GM12891 (cell line): ENCODE data around the gene CD4.
A peak's percentile ranks its signal among the peaks of the same experiment; 100 is the strongest.
"Not testable (repeated sequence)": the region's sequence is repeated elsewhere in the genome, so short reads cannot be mapped to it uniquely, and the experiment has no call there.

Source experiments
- DNase-seq: peaks from one replicate; pipeline ENCODE4 v3.0.0; 2011; ENCODE audit warnings: low spot score; ENCODE audit not compliant: insufficient read length
- FAIRE-seq: peaks from 2 replicates; lab custom pipeline; 2011; peaks lifted over from hg19 to GRCh38; lab: Jason Lieb, UNC
- PAX5 ChIP-seq: IDR thresholded peaks from 2 replicates; pipeline ENCODE4 v1.6.1; 2011; ENCODE audit warnings: low read length, moderate library complexity, mild to moderate bottlenecking; ENCODE audit not compliant: insufficient read depth, severe bottlenecking
- POLR2A ChIP-seq: IDR thresholded peaks from 2 replicates; pipeline ENCODE4 v1.6.1; 2011; ENCODE audit warnings: low read depth, low read length, control low read depth
- POLR2AphosphoS5 ChIP-seq: IDR thresholded peaks from 2 replicates; pipeline ENCODE4 v1.6.1; 2011; ENCODE audit warnings: low read depth, low read length, control low read depth
- POU2F2 ChIP-seq: IDR thresholded peaks from 2 replicates; pipeline ENCODE4 v1.6.1; 2011; ENCODE audit warnings: low read depth, mild to moderate bottlenecking, control low read depth, low read length, moderate library complexity
- SPI1 ChIP-seq: IDR thresholded peaks from 2 replicates; pipeline ENCODE4 v1.6.1; 2011; ENCODE audit warnings: low read depth, low read length, control low read depth
- TAF1 ChIP-seq: IDR thresholded peaks from 2 replicates; pipeline ENCODE4 v1.6.1; 2011; ENCODE audit warnings: low read depth, low read length, control low read depth

The CD4 gene

DNA sequence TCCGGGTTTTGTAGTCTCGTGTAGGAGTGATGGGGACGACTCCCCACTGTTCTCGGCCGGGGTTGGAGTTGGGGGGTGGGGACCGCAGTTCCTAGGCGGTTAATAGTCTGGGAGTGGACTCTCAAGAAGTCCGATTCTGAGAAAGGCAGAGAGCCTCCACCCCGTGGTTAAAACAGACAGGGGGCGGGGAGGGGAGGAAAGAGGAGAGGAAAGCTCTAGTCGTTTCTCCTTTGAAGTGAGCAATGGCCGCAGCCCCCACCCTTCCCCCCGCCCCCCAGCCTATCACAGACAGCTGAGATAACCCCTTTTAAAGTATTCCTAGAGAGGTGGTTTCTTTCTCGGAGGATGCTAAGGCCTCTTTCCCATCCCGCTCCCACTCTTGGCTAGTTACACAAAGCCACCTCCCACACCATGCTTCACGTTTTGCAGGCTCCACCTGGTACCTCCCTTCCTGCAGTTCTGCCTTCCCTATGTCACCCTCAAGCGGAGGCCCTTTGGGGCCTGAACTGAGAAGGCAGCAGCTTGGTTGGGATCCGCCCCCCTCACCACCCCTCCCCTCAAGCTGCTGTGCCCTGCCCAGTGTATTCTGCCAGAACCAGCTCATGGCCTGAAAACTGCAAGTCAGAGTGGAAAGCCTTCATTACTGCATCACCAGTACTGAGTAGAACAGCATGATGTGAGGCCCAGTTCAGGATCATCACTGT, 63.5 kb downstream of the CD4 start:
- TF ChIP-seq PAX5: no peak
- no peak for TF ChIP-seq SPI1
- no peak for TF ChIP-seq POU2F2
- TF ChIP-seq POLR2A: no peak; the same call in 1 of the 2 replicates
- no peak for TF ChIP-seq POLR2AphosphoS5
- TF ChIP-seq TAF1: no peak
- DNase-seq: no peak
- peak; percentile 82 for FAIRE-seq

DNA sequence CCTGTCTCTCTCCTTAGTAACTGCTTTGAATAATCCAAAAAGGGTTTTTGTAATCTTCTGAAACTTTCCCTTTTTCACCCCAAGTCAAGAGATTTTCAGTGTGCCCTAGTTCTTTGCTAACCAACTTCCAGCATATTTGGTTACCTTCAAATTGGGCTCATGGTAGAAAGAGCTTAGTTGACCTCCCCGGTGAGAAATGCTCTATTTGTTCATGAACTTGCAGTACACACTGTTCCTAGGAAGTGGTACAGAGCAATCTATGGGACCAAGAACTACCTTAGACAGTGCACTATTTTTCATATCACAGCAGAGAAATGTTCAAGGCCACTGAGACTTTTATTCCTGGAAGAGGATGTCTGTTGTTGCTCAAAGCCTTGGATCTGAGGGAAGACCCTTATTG, 64.3 kb downstream of the CD4 start:
- no peak for FAIRE-seq
- TF ChIP-seq TAF1 (no peak), POU2F2 (no peak), SPI1 (no peak), POLR2AphosphoS5 (no peak)

DNA sequence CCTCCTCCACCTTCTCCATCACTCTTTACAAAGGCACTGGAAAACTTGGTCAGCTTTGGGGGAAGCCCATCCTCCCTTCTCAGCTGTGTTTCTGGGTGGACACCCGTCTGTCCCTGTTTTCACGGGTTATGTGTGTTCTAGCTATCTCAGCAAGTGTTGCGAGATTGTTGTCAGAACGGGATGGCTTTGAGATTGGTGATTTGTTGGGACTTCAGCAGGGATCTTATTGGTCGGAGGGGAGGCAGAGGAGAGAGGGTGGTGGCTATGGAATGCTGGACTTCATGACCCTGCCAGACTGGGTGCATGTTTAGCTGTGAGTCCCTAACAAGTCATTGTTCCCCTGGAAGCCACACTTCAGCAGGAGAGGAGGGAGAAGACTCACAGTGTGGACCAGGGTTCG, 64.7 kb downstream of the CD4 start:
- FAIRE-seq: no peak
- DNase-seq: no peak
- no peak for TF ChIP-seq POU2F2
- TF ChIP-seq PAX5: no peak
- TF ChIP-seq TAF1: no peak
- no peak for TF ChIP-seq POLR2AphosphoS5
- TF ChIP-seq POLR2A: no peak
- no peak for TF ChIP-seq SPI1

More for the DNA sequence above, 64.3 kb downstream of the CD4 start:
- no peak for DNase-seq

DNA sequence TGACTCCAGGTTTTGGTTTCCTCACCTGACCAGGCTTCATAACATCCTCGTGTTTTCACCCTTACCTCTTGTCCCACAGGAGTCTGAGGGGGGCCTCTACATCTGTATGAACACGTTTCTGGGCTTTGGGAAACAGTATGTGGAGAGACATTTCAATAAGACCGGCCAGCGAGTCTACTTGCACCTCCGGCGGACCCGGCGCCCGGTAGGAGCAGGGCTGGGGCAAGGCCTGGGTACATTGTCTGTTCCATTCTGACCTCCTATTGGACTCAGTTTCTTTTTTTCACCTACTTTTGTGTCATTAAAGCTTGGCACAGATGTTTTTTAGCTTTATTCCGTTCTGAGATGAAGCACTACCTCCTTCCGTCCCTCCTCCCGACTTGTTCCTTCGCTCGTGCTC, 66.0 kb downstream of the CD4 start:
- FAIRE-seq (no peak), DNase-seq (no peak)
- TF ChIP-seq TAF1 (no peak), POU2F2 (no peak), PAX5 (no peak), POLR2AphosphoS5 (no peak), POLR2A (no peak)

DNA sequence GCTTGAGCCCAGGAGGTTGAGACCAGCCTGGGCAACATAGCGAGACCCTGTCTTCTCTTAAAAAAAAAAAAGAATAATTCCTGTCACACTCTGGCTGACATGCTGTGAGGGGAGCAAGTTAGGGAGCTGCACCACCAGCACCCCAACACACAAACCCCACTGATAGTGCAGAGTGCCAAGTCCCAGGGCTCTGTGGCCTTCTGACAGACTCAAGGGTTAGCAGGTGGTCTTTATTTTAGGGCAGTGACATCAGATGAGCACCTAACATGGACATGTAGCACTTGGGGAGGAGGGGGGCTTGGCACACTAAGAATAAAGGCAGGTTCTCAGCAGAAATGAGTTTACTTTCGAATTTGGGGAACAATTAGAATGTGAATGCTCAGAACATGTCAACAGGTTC, 69.5 kb downstream of the CD4 start:
- FAIRE-seq (no peak), DNase-seq (no peak)
- no peak for TF ChIP-seq POLR2AphosphoS5
- no peak for TF ChIP-seq SPI1
- no peak for TF ChIP-seq PAX5
- TF ChIP-seq POU2F2: no peak
- TF ChIP-seq TAF1: no peak
- TF ChIP-seq POLR2A: no peak

DNA sequence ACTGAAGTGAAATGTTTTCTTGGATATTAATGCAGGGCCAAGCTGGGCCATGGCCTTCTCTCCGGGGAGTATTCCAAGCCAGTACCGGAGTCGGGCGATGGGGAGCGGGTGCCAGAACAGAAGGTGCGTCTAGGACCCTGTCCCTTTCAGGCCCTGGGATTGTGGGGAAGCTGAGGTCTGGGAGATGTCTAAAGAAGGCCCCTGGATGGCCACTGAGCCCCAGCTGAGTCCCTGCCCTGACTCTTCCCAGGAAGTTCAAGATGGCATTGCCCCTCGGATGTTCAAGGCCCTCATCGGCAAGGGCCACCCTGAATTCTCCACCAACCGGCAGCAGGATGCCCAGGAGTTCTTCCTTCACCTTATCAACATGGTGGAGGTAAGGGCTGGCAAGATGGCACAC, 70.8 kb downstream of the CD4 start:
- no peak for FAIRE-seq

DNA sequence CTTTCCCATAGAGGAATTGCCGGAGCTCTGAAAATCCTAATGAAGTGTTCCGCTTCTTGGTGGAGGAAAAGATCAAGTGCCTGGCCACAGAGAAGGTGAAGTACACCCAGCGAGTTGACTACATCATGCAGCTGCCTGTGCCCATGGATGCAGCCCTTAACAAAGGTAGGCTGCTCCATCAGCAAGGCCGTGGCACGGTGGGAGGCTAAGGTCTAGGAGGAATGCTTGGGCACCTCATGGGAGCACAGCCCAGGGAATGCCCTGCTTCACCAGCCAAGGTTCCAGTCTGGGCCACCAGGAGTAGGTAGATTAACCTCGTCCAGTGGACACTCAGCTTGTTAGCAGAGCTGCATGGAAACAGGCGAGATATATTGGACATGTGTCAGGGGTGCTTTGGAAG, 71.6 kb downstream of the CD4 start:
- no peak for DNase-seq
- TF ChIP-seq PAX5 (no peak), POU2F2 (no peak), POLR2AphosphoS5 (no peak), TAF1 (no peak)
- FAIRE-seq: no peak

More for the DNA sequence above, 70.8 kb downstream of the CD4 start:
- DNase-seq: no peak
- TF ChIP-seq SPI1 (no peak), POLR2A (no peak), TAF1 (no peak), PAX5 (no peak), POLR2AphosphoS5 (no peak), POU2F2 (no peak)

DNA sequence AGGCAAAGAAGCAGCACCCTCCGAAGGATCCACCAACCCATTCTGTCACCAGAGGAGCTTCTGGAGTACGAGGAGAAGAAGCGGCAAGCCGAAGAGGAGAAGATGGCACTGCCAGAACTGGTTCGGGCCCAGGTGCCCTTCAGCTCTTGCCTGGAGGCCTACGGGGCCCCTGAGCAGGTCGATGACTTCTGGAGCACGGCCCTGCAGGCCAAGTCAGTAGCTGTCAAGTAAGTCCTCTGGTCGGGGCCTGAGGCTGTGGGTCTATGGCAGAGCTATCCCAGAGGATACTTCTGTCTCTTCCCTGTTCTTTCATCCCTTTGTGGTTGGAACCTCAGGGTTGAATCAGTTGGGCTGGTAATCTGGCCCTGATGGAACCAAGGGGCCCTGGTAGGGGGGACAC, 72.1 kb downstream of the CD4 start:
- DNase-seq: no peak
- no peak for FAIRE-seq
- no peak for TF ChIP-seq POLR2A
- no peak for TF ChIP-seq POU2F2
- no peak for TF ChIP-seq POLR2AphosphoS5
- TF ChIP-seq PAX5: no peak
- TF ChIP-seq SPI1: no peak
- no peak for TF ChIP-seq TAF1

DNA sequence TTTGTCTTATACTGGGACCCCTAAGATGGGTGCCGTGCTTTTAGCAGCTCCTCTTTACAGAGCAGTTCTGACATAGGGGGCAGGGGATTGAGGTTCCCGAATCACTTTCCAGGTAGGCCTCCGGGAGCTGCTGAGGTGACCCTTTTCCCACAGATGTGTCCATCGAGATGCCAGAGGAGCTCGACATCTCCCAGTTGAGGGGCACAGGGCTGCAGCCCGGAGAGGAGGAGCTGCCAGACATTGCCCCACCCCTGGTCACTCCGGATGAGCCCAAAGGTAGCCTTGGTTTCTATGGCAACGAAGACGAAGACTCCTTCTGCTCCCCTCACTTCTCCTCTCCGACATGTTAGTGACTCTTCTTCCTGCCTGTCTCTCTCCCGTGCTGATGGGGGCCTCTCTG, 73.7 kb downstream of the CD4 start:
- FAIRE-seq: no peak
- no peak for DNase-seq

DNA sequence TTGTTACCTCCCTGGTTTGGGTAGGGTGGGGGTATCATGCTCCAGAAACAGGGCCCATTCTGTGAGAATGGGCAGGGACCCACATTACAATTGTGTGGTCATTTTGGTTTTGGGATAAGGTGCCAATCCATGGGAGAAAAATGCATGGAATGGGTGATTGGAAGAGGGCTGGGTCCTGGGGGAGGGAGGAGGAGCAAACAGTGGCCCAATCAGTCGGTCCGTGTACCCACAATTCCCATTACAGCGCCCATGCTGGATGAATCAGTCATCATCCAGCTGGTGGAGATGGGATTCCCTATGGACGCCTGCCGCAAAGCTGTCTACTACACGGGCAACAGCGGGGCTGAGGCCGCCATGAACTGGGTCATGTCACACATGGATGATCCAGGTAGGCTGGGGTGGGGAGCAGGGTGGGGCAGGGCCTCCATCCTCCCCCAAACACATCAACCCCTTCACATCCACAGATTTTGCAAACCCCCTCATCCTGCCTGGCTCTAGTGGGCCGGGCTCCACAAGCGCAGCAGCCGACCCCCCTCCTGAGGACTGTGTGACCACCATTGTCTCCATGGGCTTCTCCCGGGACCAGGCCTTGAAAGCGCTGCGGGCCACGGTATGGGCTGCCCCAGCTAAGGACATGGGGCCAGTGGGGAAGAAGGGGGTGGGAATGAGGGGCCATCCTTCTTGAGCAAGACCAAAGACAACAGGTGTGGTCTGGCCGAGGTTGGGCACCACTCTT, 74.4 kb downstream of the CD4 start:
- no peak for DNase-seq
- no peak for FAIRE-seq

More for the DNA sequence above, 73.7 kb downstream of the CD4 start:
- TF ChIP-seq TAF1: no peak
- no peak for TF ChIP-seq POLR2AphosphoS5
- TF ChIP-seq POU2F2: no peak
- no peak for TF ChIP-seq POLR2A
- TF ChIP-seq SPI1: no peak
- no peak for TF ChIP-seq PAX5

DNA sequence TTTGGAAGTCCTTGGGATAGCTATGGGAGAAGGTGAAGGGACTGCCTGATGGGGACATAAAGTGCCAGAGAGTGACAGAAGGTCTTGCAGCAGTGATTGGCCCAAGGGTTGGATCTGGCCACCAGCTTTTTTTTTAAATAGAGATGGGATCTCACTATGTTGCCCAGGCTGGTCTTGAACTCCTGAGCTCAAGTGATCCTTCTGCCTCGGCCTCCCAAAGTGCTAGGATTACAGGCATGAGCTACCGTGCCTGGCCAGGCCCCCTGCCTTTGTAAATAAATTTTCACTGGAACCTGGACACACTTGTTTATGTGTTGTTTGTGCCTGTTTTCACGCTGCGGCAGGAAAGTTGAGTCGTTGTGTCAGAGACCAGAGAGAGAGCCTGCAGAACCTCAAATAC, 76.0 kb downstream of the CD4 start:
- FAIRE-seq, DNase-seq: not testable (repeated sequence)

More for the DNA sequence above, 74.4 kb downstream of the CD4 start:
- TF ChIP-seq POLR2AphosphoS5 (no peak), SPI1 (no peak), PAX5 (no peak), TAF1 (no peak), POLR2A (no peak), POU2F2 (no peak)
